HEK293 (cell line): ENCODE data around the gene MAP1LC3A.

ENCODE experiments used
- CTCF ChIA-PET: fragments of 350-600 bp; formaldehyde crosslinking; extraction: SDS; loops from one replicate; lab custom pipeline; 2021; ENCODE audit warnings: antibody characterized with exemption; lab: Yijun Ruan, JAX
- POLR2A ChIA-PET: fragments of 300-600 bp; formaldehyde crosslinking; extraction: SDS; loops from one replicate; lab custom pipeline; 2020; ENCODE audit warnings: antibody characterized with exemption, inconsistent platforms; lab: Yijun Ruan, JAX
- H3K27ac ChIP-seq: fragments of 200-500 bp; sonication (Bioruptor generic); 2 replicates; pipeline ENCODE4 v1.5.1; 2014; ENCODE audit warnings: low read depth, low read length, control low read depth, inconsistent platforms; ENCODE audit errors: extremely low read depth
- H3K36me3 ChIP-seq, 2 experiments: fragments of 200-500 bp in 1 of 2; sonication (Bioruptor generic) in 1 of 2; 1 replicate in 1 of 2; 2 replicates in 1 of 2; pipeline ENCODE4 v1.5.1; 2014 to 2017; ENCODE audit warnings: inconsistent platforms in 2 of 2, low read length in 2 of 2; ENCODE audit not compliant: control insufficient read depth in 2 of 2, insufficient read depth in 1 of 2
- H3K4me1 ChIP-seq: fragments of 200-500 bp; sonication (Bioruptor generic); 2 replicates; pipeline ENCODE4 v1.5.1; 2014; ENCODE audit warnings: mild to moderate bottlenecking, low read length, inconsistent platforms; ENCODE audit not compliant: control insufficient read depth, insufficient read depth
- H3K4me3 ChIP-seq: 2 replicates; pipeline ENCODE4 v1.5.1; 2011; ENCODE audit warnings: low read depth, mild to moderate bottlenecking, control low read depth, low read length, moderate library complexity
- H3K9me3 ChIP-seq: fragments of 200-500 bp; sonication (Bioruptor generic); 2 replicates; pipeline ENCODE4 v1.5.1; 2014; ENCODE audit warnings: low read depth, low read length, inconsistent platforms; ENCODE audit not compliant: control insufficient read depth, insufficient read depth
- AEBP2 ChIP-seq: fragments of 450-650 bp; formaldehyde crosslinking; IDR thresholded peaks from 2 replicates; pipeline ENCODE4 v1.5.1; 2016; ENCODE audit warnings: missing biosample characterization, missing genetic modification characterization, borderline replicate concordance
- ATF2 ChIP-seq: fragments of 450-650 bp; formaldehyde crosslinking; IDR thresholded peaks from 2 replicates; pipeline ENCODE4 v1.5.1; 2016; ENCODE audit warnings: missing biosample characterization, missing genetic modification characterization, low read depth
- CTCF ChIP-seq: fragments of 450-650 bp; formaldehyde crosslinking; IDR thresholded peaks from 2 replicates; pipeline ENCODE4 v1.5.1; 2016; ENCODE audit warnings: missing biosample characterization, missing genetic modification characterization
- EGR2 ChIP-seq: fragments of 450-650 bp; formaldehyde crosslinking; IDR thresholded peaks from 2 replicates; pipeline ENCODE4 v1.5.1; 2016; ENCODE audit warnings: low read depth, missing biosample characterization, missing genetic modification characterization
- GFI1B ChIP-seq: fragments of 450-650 bp; formaldehyde crosslinking; IDR thresholded peaks from 2 replicates; pipeline ENCODE4 v1.5.1; 2016; ENCODE audit warnings: missing biosample characterization, missing genetic modification characterization
- GLIS1 ChIP-seq: fragments of 450-650 bp; formaldehyde crosslinking; IDR thresholded peaks from 2 replicates; pipeline ENCODE4 v1.5.1; 2016; ENCODE audit warnings: missing biosample characterization, missing genetic modification characterization
- PRDM10 ChIP-seq: fragments of 450-650 bp; formaldehyde crosslinking; IDR thresholded peaks from 2 replicates; pipeline ENCODE4 v1.5.1; 2016; ENCODE audit warnings: missing biosample characterization, missing genetic modification characterization
- SCRT2 ChIP-seq: fragments of 450-650 bp; formaldehyde crosslinking; IDR thresholded peaks from 2 replicates; pipeline ENCODE4 v1.5.1; 2016; ENCODE audit warnings: missing biosample characterization, missing genetic modification characterization
- SP7 ChIP-seq: fragments of 450-650 bp; formaldehyde crosslinking; IDR thresholded peaks from 2 replicates; pipeline ENCODE4 v1.5.1; 2016; ENCODE audit warnings: missing biosample characterization, missing genetic modification characterization
- TRIM28 ChIP-seq: IDR thresholded peaks from 2 replicates; pipeline ENCODE4 v1.6.1; 2011; ENCODE audit warnings: low read length, control low read depth, borderline replicate concordance
- ZBTB8A ChIP-seq: fragments of 450-650 bp; formaldehyde crosslinking; IDR thresholded peaks from 2 replicates; pipeline ENCODE4 v1.5.1; 2016; ENCODE audit warnings: missing biosample characterization, missing genetic modification characterization
- ZFHX2 ChIP-seq: fragments of 450-650 bp; formaldehyde crosslinking; conservative IDR thresholded peaks from 2 replicates; pipeline ENCODE4 v1.5.1; 2016; ENCODE audit warnings: missing biosample characterization, missing genetic modification characterization
- ZNF121 ChIP-seq: fragments of 450-650 bp; formaldehyde crosslinking; IDR thresholded peaks from 2 replicates; pipeline ENCODE4 v1.5.1; 2016; ENCODE audit warnings: missing biosample characterization, missing genetic modification characterization
- ZNF24 ChIP-seq: fragments of 450-650 bp; formaldehyde crosslinking; IDR thresholded peaks from 2 replicates; pipeline ENCODE4 v1.5.1; 2016; ENCODE audit warnings: missing biosample characterization, missing genetic modification characterization
- ZNF521 ChIP-seq: fragments of 450-650 bp; formaldehyde crosslinking; IDR thresholded peaks from 2 replicates; pipeline ENCODE4 v1.5.1; 2017; ENCODE audit warnings: missing biosample characterization, mild to moderate bottlenecking, missing genetic modification characterization
- ZNF544 ChIP-seq: fragments of 450-650 bp; formaldehyde crosslinking; IDR thresholded peaks from 2 replicates; pipeline ENCODE4 v1.5.0; 2017; ENCODE audit warnings: missing biosample characterization, missing genetic modification characterization
- ZNF558 ChIP-seq: fragments of 450-650 bp; formaldehyde crosslinking; IDR thresholded peaks from 2 replicates; pipeline ENCODE4 v1.5.1; 2016; ENCODE audit warnings: missing biosample characterization, missing genetic modification characterization
- ZNF585B ChIP-seq: fragments of 450-650 bp; formaldehyde crosslinking; IDR thresholded peaks from 2 replicates; pipeline ENCODE4 v1.5.1; 2016; ENCODE audit warnings: missing biosample characterization, missing genetic modification characterization
- ZNF600 ChIP-seq: fragments of 450-650 bp; formaldehyde crosslinking; IDR thresholded peaks from 2 replicates; pipeline ENCODE4 v1.5.1; 2016; ENCODE audit warnings: missing biosample characterization, missing genetic modification characterization
- ZNF624 ChIP-seq: fragments of 450-650 bp; formaldehyde crosslinking; IDR thresholded peaks from 2 replicates; pipeline ENCODE4 v1.5.1; 2017; ENCODE audit warnings: missing biosample characterization, missing genetic modification characterization
- ZNF768 ChIP-seq: fragments of 450-650 bp; formaldehyde crosslinking; IDR thresholded peaks from 2 replicates; pipeline ENCODE4 v1.5.1; 2018; ENCODE audit warnings: missing biosample characterization, mild to moderate bottlenecking, missing genetic modification characterization
- ZNF837 ChIP-seq: fragments of 450-650 bp; formaldehyde crosslinking; IDR thresholded peaks from 2 replicates; pipeline ENCODE4 v1.5.1; 2016; ENCODE audit warnings: missing biosample characterization, missing genetic modification characterization
- ZSCAN23 ChIP-seq: fragments of 450-650 bp; formaldehyde crosslinking; IDR thresholded peaks from 2 replicates; pipeline ENCODE4 v1.5.1; 2016; ENCODE audit warnings: missing biosample characterization, missing genetic modification characterization

Gene MAP1LC3A

GRCh38 chr20:34547844-34548613 is 10.5 kb upstream of the MAP1LC3A start:
- TF ChIP-seq ZNF624 (no peak), SCRT2 (tag by site-specific recombination) (no peak), ZNF121 (tag by site-specific recombination) (no peak), ZNF585B (no peak), EGR2 (tag by site-specific recombination) (no peak), ATF2 (tag by site-specific recombination) (no peak), PRDM10 (tag by site-specific recombination) (no peak), ZNF837 (tag by site-specific recombination) (no peak), ZNF544 (tag by site-specific recombination) (no peak), SP7 (tag by site-specific recombination) (no peak), ZNF24 (no peak), TRIM28 (no peak), ZNF768 (tag by site-specific recombination) (no peak), GFI1B (tag by site-specific recombination) (no peak), AEBP2 (no peak), GLIS1 (tag by site-specific recombination) (no peak), ZSCAN23 (tag by site-specific recombination) (no peak), ZNF521 (tag by site-specific recombination) (no peak), ZBTB8A (tag by site-specific recombination) (no peak)
- POLR2A ChIA-PET: no interaction called here

GRCh38 chr20:34549291-34549928 is 9.1 kb upstream of the MAP1LC3A start:
- Histone ChIP-seq H3K4me3 (no peak overlapping the region), H3K36me3 (no peaks in the 10 kb centered on the region), H3K9me3 (no peaks in the 10 kb centered on the region), H3K4me1 (no peaks in the 10 kb centered on the region), H3K27ac (no peak overlapping the region)
- ChIA-PET POLR2A (interaction anchor here (0.6 kb wide), 1 partner anchor 125 kb away, joined by 3 read pairs; no protein-coding TSS in a partner anchor), CTCF (interaction anchor here (0.7 to 1.1 kb wide), 2 partner anchors 10 to 237 kb away, joined by 4 to 5 read pairs; no protein-coding TSS in a partner anchor)
- no peak for TF ChIP-seq ZNF558 (tag by site-specific recombination)
- TF ChIP-seq ZFHX2 (tag by site-specific recombination): peak; percentile 59
- TF ChIP-seq ZNF600 (tag by site-specific recombination): peak; percentile 92
- no peak for TF ChIP-seq SCRT2 (tag by site-specific recombination)
- TF ChIP-seq PRDM10 (tag by site-specific recombination): peak; percentile 98
- no peak for TF ChIP-seq CTCF (tag by site-specific recombination)

More at GRCh38 chr20:34547844-34548613, 10.5 kb upstream of the MAP1LC3A start:
- Histone ChIP-seq H3K27ac (no peak overlapping the region), H3K4me1 (no peaks in the 10 kb centered on the region), H3K4me3 (no peak overlapping the region), H3K36me3 (no peaks in the 10 kb centered on the region), H3K9me3 (no peaks in the 10 kb centered on the region)
- CTCF ChIA-PET: interaction anchor here (0.6 kb wide), 2 partner anchors 83 to 260 kb away, joined by 3 to 4 read pairs; no protein-coding TSS in a partner anchor
